Measurements from ENCODE around the gene TNNI3K. TPM values are rescaled to one million over a fixed set of nuclear protein-coding genes. Genes with fewer than 3 reads are reported as not detected.

TNNI3K gene
- total and polyA plus RNA-seq, 9 donors, result 0.73 to 2.6 (median 1.5) TPM; not detected in 1

- no peak for DNase-seq
- TF ChIP-seq EP300 (IDR thresholded peaks at IDR 0.05) (no peak), POLR2A (IDR thresholded peaks at IDR 0.05) (no peak)
- TF ChIP-seq, protein P1, sequence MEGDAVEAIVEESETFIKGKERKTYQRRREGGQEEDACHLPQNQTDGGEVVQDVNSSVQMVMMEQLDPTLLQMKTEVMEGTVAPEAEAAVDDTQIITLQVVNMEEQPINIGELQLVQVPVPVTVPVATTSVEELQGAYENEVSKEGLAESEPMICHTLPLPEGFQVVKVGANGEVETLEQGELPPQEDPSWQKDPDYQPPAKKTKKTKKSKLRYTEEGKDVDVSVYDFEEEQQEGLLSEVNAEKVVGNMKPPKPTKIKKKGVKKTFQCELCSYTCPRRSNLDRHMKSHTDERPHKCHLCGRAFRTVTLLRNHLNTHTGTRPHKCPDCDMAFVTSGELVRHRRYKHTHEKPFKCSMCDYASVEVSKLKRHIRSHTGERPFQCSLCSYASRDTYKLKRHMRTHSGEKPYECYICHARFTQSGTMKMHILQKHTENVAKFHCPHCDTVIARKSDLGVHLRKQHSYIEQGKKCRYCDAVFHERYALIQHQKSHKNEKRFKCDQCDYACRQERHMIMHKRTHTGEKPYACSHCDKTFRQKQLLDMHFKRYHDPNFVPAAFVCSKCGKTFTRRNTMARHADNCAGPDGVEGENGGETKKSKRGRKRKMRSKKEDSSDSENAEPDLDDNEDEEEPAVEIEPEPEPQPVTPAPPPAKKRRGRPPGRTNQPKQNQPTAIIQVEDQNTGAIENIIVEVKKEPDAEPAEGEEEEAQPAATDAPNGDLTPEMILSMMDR (IDR thresholded peaks at IDR 0.05), result no peak
- H3K36me3 ChIP-seq, result no peaks in the 10 kb centered on the region
- intact Hi-C loops (cut with DNase I), result no loop called here
- H3K4me1 ChIP-seq (ENCODE audit: insufficient read depth), result no peaks in the 10 kb centered on the region
- 85 to 92% (median 91%) methylated on average over 2 of the region's 2 CpGs for WGBS, 3 donors
- no peaks in the 10 kb centered on the region for H3K27me3 ChIP-seq
- H3K4me3 ChIP-seq, result no peak overlapping the region
- no peak overlapping the region for H3K27ac ChIP-seq
- H3K9me3 ChIP-seq, result no peaks in the 10 kb centered on the region
Measured at GRCh38 chr1:74316302-74316701, 81.1 kb downstream of the TNNI3K start.

- intact Hi-C loops (cut with DNase I), result no loop called here
- no peaks in the 10 kb centered on the region for H3K9me3 ChIP-seq
Measured at GRCh38 chr1:74317663-74318062, 82.5 kb downstream of the TNNI3K start.

GRCh38 chr1:74323937-74324473, 88.8 kb downstream of the TNNI3K start:
- no peaks in the 10 kb centered on the region for H3K9me3 ChIP-seq
- H3K27me3 ChIP-seq, result no peaks in the 10 kb centered on the region
- intact Hi-C loops (cut with DNase I), result no loop called here
- TF ChIP-seq, protein P1 (IDR thresholded peaks at IDR 0.05), result no peak
- TF ChIP-seq EP300 (IDR thresholded peaks at IDR 0.05) (no peak), POLR2A (IDR thresholded peaks at IDR 0.05) (no peak)
- no peak for DNase-seq
- H3K4me3 ChIP-seq, result no peak overlapping the region
- H3K36me3 ChIP-seq, result no peaks in the 10 kb centered on the region
- no peak overlapping the region for H3K27ac ChIP-seq
- no peaks in the 10 kb centered on the region for H3K4me1 ChIP-seq (ENCODE audit: insufficient read depth)
- 84 to 89% (median 88%) methylated on average over 1 of the region's 1 CpG for WGBS, 3 donors

More at GRCh38 chr1:74317663-74318062, 82.5 kb downstream of the TNNI3K start:
- TF ChIP-seq EP300 (IDR thresholded peaks at IDR 0.05) (no peak), POLR2A (IDR thresholded peaks at IDR 0.05) (no peak)
- TF ChIP-seq, protein P1 (IDR thresholded peaks at IDR 0.05), result no peak
- DNase-seq, result no peak
- Histone ChIP-seq H3K27ac (no peak overlapping the region), H3K4me1 (ENCODE audit: insufficient read depth) (no peaks in the 10 kb centered on the region), H3K27me3 (no peaks in the 10 kb centered on the region), H3K36me3 (no peaks in the 10 kb centered on the region), H3K4me3 (no peak overlapping the region)
- 91 to 95% (median 94%) methylated on average over 3 of the region's 3 CpGs for WGBS, 3 donors

GRCh38 chr1:74324684-74325448, 89.7 kb downstream of the TNNI3K start:
- H3K36me3 ChIP-seq, result no peaks in the 10 kb centered on the region
- no peaks in the 10 kb centered on the region for H3K4me1 ChIP-seq (ENCODE audit: insufficient read depth)
- no peaks in the 10 kb centered on the region for H3K27me3 ChIP-seq
- H3K9me3 ChIP-seq, result no peaks in the 10 kb centered on the region
- DNase-seq, result no peak
- H3K27ac ChIP-seq, result no peak overlapping the region
- 83 to 91% (median 88%) methylated on average over 6 of the region's 6 CpGs for WGBS, 3 donors
- H3K4me3 ChIP-seq, result no peak overlapping the region
- no peak for TF ChIP-seq EP300 (IDR thresholded peaks at IDR 0.05)
- TF ChIP-seq, protein P1 (IDR thresholded peaks at IDR 0.05), result no peak
- no peak for TF ChIP-seq POLR2A (IDR thresholded peaks at IDR 0.05)
- intact Hi-C loops (cut with DNase I), result no loop called here
